Bone marrow (tissue), 2 donors: Measurements from ENCODE around the gene TXLNG.

Experiments used
- DNase-seq, 2 donors: peaks; one replicate each; lab custom pipeline; 2025; lab: John Stamatoyannopoulos, UW

The TXLNG gene

GRCh38 chrX:16870862-16871815, 84.9 kb downstream of the TXLNG start:
- DNase-seq, result peak in 1 of 2 donors; percentile 9

GRCh38 chrX:16873106-16873505, 86.8 kb downstream of the TXLNG start:
- no peak for DNase-seq

GRCh38 chrX:16874458-16875095, 88.3 kb downstream of the TXLNG start:
- DNase-seq, result no peak

- no peak for DNase-seq
These were observed 90.4 kb downstream of the TXLNG start for GRCh38 chrX:16876696-16877095.

GRCh38 chrX:16882169-16882568, 95.9 kb downstream of the TXLNG start:
- DNase-seq, result no peak

- DNase-seq, result peak; percentile 1 to 44
These were observed 96.6 kb downstream of the TXLNG start for GRCh38 chrX:16882702-16883486.

GRCh38 chrX:16883487-16883804, 97.2 kb downstream of the TXLNG start:
- DNase-seq, result no peak

- DNase-seq, result no peak
These were observed 99.4 kb downstream of the TXLNG start for GRCh38 chrX:16885628-16886027.

- peak in 1 of 2 donors; percentile 72 for DNase-seq
These were observed 106.5 kb downstream of the TXLNG start for GRCh38 chrX:16892504-16893362.
